ENCODE results near the gene CTBP1.
A peak's percentile ranks its signal among the peaks of the same experiment; 100 is the strongest.

The CTBP1 gene

GRCh38 chr4:1204286-1204827 lies 44.6 kb downstream of the CTBP1 start:
- Histone ChIP-seq H3K9ac (ENCODE audit: low read length) (no peak overlapping the region), H3K4me1 (ENCODE audit: control insufficient read depth, insufficient read depth, low read length) (peaks cover 49% of the 10 kb centered on the region), H3K27me3 (replicated peaks; ENCODE audit: control insufficient read depth, insufficient read depth, low read length) (no peaks in the 10 kb centered on the region), H3K9me3 (ENCODE audit: control insufficient read depth, low read length) (no peaks in the 10 kb centered on the region), H3K4me3 (ENCODE audit: low read length) (no peak overlapping the region), H3K36me3 (ENCODE audit: control insufficient read depth, insufficient read depth, low read length, severe bottlenecking) (no peaks in the 10 kb centered on the region)
- no peak for DNase-seq (ENCODE audit: low read depth)

DNA sequence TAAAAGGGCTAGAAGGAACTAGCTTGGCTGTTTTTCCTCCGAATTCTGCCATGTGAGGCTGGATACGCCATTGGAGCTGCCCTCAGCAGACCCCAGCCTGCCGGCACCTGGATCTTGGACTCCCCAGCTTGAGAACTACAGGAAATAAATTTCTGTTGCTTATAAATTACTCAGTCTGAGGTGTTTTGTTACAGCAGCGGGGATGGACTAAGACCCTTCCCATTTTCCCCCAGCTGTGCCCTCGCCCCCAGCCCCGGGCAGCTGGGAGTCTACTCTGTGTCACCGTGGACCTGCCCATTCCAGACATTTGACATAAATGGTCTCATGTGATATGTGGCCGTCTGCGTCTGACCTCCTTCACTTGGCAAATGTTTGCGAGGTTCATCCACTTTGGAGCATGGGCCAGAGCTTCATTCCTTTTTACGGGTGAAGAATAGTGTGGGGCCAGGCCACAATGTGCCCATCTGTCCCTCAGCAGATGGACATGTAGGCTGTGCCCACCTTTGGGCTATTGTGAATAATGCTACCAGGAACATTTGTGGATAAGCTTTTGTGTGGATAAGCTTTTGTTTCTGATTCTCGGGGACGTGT lies 45.8 kb downstream of the CTBP1 start:
- Histone ChIP-seq H3K9ac (ENCODE audit: low read length) (no peak overlapping the region), H3K4me3 (ENCODE audit: low read length) (no peak overlapping the region), H3K9me3 (ENCODE audit: control insufficient read depth, low read length) (no peaks in the 10 kb centered on the region), H3K4me1 (ENCODE audit: control insufficient read depth, insufficient read depth, low read length) (peaks cover 37% of the 10 kb centered on the region), H3K27me3 (replicated peaks; ENCODE audit: control insufficient read depth, insufficient read depth, low read length) (no peaks in the 10 kb centered on the region), H3K36me3 (ENCODE audit: control insufficient read depth, insufficient read depth, low read length, severe bottlenecking) (no peaks in the 10 kb centered on the region)
- no peak for DNase-seq (ENCODE audit: low read depth)

DNA sequence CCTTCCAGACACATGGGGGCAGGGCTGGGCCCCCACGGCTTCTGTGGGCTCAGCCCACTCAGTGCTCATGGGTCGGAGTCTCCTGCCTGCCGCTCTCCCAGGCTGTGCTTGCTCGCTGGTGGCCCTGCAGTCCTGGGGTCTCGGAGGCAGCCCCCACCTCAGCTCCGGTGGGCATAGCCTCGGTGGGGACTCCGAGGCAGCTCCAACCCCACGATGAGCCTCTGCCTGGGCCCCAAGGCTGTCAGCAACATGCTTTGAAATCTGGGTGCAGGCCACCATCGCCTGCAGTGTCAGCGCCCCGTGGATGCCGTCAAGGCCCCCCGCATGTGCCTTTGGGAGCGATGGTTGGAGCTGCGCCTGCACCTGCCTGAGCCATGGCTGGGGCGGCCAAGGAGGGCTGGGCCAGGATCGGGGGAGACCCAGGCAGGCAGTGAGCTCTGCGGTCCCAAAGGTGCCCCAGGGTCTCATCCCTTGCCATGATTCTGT lies 46.4 kb downstream of the CTBP1 start:
- DNase-seq (ENCODE audit: low read depth) = no peak
- Histone ChIP-seq H3K4me1 (ENCODE audit: control insufficient read depth, insufficient read depth, low read length) (peaks cover 33% of the 10 kb centered on the region), H3K27me3 (replicated peaks; ENCODE audit: control insufficient read depth, insufficient read depth, low read length) (no peaks in the 10 kb centered on the region), H3K9me3 (ENCODE audit: control insufficient read depth, low read length) (no peaks in the 10 kb centered on the region), H3K9ac (ENCODE audit: low read length) (peak overlapping the region; percentile 77), H3K36me3 (ENCODE audit: control insufficient read depth, insufficient read depth, low read length, severe bottlenecking) (no peaks in the 10 kb centered on the region), H3K4me3 (ENCODE audit: low read length) (no peak overlapping the region)

DNA sequence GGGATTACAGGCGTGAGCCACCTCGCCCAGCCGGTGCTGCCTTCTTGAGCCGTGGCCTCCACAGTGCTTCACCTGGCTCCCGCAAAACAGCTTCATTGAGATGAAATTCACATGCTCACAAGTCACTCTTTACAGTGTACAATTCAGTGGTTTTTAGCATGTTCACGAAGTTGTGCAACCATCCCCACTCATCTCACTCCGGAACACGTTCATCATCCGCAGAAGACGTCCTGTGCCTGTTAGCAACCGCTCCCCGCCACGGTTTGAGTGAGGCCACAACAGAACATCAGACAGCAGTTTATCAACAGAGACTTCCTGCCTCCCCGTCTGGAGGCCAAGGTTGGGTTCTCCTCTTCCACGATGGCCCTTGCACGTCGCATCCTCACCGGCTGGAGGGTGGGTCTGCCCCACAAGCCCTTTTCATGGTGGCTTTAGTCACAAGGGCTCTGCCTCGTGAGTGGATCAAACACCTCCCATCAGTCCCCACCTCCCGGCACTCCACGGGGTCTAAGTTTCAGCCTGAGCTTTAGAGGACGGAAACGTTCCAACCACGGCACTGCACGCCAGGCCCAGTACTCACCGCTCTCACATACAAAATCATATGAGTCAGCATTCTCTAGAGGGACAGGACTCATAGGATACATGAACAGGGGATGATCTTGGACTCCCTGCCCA lies 46.9 kb downstream of the CTBP1 start:
- peaks cover 30% of the 10 kb centered on the region for H3K4me1 ChIP-seq (ENCODE audit: control insufficient read depth, insufficient read depth, low read length)
- no peaks in the 10 kb centered on the region for H3K9me3 ChIP-seq (ENCODE audit: control insufficient read depth, low read length)
- no peak for DNase-seq (ENCODE audit: low read depth)
- peak overlapping the region; percentile 77 for H3K9ac ChIP-seq (ENCODE audit: low read length)
- H3K4me3 ChIP-seq (ENCODE audit: low read length) = peak overlapping the region; percentile 32
- H3K27me3 ChIP-seq (replicated peaks; ENCODE audit: control insufficient read depth, insufficient read depth, low read length) = no peaks in the 10 kb centered on the region
- H3K36me3 ChIP-seq (ENCODE audit: control insufficient read depth, insufficient read depth, low read length, severe bottlenecking) = peaks cover 2% of the 10 kb centered on the region

- H3K27me3 ChIP-seq (replicated peaks; ENCODE audit: control insufficient read depth, insufficient read depth, low read length) = no peaks in the 10 kb centered on the region
- peak; percentile 90 for DNase-seq (ENCODE audit: low read depth)
These were observed 48.4 kb downstream of the CTBP1 start for GRCh38 chr4:1200425-1201035.

GRCh38 chr4:1199556-1200331 lies 49.2 kb downstream of the CTBP1 start:
- no peak for DNase-seq (ENCODE audit: low read depth)
- peak overlapping the region; percentile 65 for H3K4me3 ChIP-seq (ENCODE audit: low read length)
- no peaks in the 10 kb centered on the region for H3K9me3 ChIP-seq (ENCODE audit: control insufficient read depth, low read length)
- H3K36me3 ChIP-seq (ENCODE audit: control insufficient read depth, insufficient read depth, low read length, severe bottlenecking) = peaks cover 5% of the 10 kb centered on the region
- H3K4me1 ChIP-seq (ENCODE audit: control insufficient read depth, insufficient read depth, low read length) = peaks cover 30% of the 10 kb centered on the region
- H3K9ac ChIP-seq (ENCODE audit: low read length) = peak overlapping the region; percentile 77
- H3K27me3 ChIP-seq (replicated peaks; ENCODE audit: control insufficient read depth, insufficient read depth, low read length) = no peaks in the 10 kb centered on the region

More at GRCh38 chr4:1200425-1201035, 48.4 kb downstream of the CTBP1 start:
- peak overlapping the region; percentile 65 for H3K4me3 ChIP-seq (ENCODE audit: low read length)
- H3K9ac ChIP-seq (ENCODE audit: low read length) = peak overlapping the region; percentile 77
- no peaks in the 10 kb centered on the region for H3K9me3 ChIP-seq (ENCODE audit: control insufficient read depth, low read length)
- H3K36me3 ChIP-seq (ENCODE audit: control insufficient read depth, insufficient read depth, low read length, severe bottlenecking) = peaks cover 5% of the 10 kb centered on the region
- H3K4me1 ChIP-seq (ENCODE audit: control insufficient read depth, insufficient read depth, low read length) = peaks cover 30% of the 10 kb centered on the region

DNA sequence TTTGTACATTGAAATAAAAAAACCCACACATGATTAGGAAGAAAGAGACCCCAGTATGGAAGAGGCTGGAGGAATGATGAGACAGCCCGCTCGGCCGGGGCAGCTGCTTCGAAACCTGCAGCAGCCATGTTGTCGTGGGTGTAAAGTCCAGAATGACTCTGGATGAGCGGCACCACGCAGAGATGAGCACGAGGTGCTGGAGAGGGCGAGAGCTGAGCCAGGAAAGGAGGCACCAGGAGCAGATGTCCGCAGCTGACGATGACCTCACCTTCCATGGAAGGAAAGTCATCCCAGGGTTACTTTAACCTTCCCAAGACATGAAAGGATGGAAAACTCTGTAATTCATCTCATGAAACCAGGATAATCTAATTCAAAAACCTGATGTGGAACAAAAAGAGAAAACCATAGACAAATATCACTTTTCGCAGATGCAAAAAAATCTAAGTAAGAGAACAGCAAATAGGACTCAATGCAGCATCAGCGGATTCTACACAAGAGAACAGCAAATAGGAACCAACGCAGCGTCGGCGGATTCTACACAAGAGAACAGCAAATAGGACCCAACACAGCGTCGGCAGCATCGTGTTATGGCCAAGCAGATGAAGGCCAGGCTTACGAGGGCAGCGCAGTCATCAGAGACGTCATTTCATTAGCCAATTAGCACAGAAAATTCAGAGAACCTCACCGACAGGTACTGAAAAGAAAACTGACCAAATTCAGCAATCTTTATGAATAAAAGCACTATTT lies 50.7 kb downstream of the CTBP1 start:
- Histone ChIP-seq H3K9ac (ENCODE audit: low read length) (no peak overlapping the region), H3K4me1 (ENCODE audit: control insufficient read depth, insufficient read depth, low read length) (peaks cover 40% of the 10 kb centered on the region), H3K27me3 (replicated peaks; ENCODE audit: control insufficient read depth, insufficient read depth, low read length) (no peaks in the 10 kb centered on the region), H3K36me3 (ENCODE audit: control insufficient read depth, insufficient read depth, low read length, severe bottlenecking) (peaks cover 5% of the 10 kb centered on the region), H3K9me3 (ENCODE audit: control insufficient read depth, low read length) (no peaks in the 10 kb centered on the region), H3K4me3 (ENCODE audit: low read length) (no peak overlapping the region)
- no peak for DNase-seq (ENCODE audit: low read depth)

DNA sequence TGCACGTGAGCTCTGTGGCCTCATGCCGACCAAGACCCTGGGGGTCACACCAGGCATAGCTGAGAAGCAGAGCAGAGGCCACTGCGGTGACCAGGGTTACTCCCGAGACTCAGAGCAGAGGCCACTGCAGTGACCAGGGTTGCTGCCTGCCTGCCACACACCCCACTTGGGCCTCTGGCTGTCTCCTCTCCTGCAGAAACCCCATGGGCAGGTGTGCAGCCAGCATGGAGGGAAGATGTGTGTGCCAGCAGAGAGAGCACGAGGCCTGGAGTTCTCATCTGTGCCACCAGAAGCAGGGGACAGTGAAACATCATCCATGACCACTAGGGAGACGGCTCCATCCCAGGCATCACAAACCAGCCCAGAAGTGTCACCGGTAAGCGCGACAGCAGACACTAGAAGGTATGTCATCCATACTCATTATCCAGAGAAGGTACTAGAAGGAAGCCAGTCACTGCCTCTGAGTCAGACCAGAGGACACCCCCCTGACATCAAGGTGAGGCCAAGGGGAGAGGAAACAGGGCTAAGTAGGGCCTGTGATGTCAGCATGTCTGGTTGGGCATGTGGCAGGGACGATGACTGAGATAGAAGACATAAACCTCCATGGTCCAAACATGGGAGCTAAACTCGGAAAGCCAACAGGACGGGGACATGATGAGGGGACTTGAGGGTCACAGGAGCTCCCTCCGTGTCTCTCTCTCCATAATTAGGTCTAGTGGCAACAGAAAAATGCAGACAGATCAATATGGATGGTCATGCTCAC lies 52.3 kb downstream of the CTBP1 start:
- no peak overlapping the region for H3K9ac ChIP-seq (ENCODE audit: low read length)
- no peaks in the 10 kb centered on the region for H3K9me3 ChIP-seq (ENCODE audit: control insufficient read depth, low read length)
- peaks cover 42% of the 10 kb centered on the region for H3K4me1 ChIP-seq (ENCODE audit: control insufficient read depth, insufficient read depth, low read length)
- no peak for DNase-seq (ENCODE audit: low read depth)
- H3K4me3 ChIP-seq (ENCODE audit: low read length) = no peak overlapping the region
- H3K27me3 ChIP-seq (replicated peaks; ENCODE audit: control insufficient read depth, insufficient read depth, low read length) = no peaks in the 10 kb centered on the region
- H3K36me3 ChIP-seq (ENCODE audit: control insufficient read depth, insufficient read depth, low read length, severe bottlenecking) = peaks cover 5% of the 10 kb centered on the region

DNA sequence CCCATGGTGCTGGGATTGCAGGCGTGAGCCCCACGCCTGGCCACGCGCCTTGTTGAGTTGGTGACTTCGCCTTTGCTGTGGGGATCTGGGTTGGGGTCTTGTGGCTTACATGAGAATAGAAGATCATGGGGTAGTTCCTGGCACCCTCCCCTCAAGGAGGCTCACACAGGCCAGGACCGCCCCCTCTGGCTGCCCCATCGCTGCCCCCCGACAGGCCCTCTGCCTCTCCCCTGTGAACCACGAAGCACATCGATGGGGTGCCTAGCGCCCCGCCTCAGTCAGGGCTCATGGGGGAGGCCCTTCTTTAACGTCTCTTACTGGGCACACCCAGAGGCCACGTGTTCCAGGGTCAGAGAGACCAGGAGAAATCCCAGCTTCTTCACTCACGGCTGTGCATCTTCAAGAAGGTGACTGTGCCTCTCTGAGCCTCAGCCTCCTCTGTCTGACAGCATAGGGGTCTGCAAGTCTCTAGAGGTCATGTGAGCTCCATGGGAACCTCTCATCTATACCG lies 53.0 kb downstream of the CTBP1 start:
- DNase-seq (ENCODE audit: low read depth) = no peak
- Histone ChIP-seq H3K9me3 (ENCODE audit: control insufficient read depth, low read length) (no peaks in the 10 kb centered on the region), H3K9ac (ENCODE audit: low read length) (no peak overlapping the region), H3K36me3 (ENCODE audit: control insufficient read depth, insufficient read depth, low read length, severe bottlenecking) (peaks cover 5% of the 10 kb centered on the region), H3K4me1 (ENCODE audit: control insufficient read depth, insufficient read depth, low read length) (peaks cover 44% of the 10 kb centered on the region), H3K27me3 (replicated peaks; ENCODE audit: control insufficient read depth, insufficient read depth, low read length) (no peaks in the 10 kb centered on the region), H3K4me3 (ENCODE audit: low read length) (no peak overlapping the region)
